Measurements from ENCODE around the gene IER5L. TPM values are rescaled to one million over a fixed set of nuclear protein-coding genes. Genes with fewer than 3 reads are reported as not detected.

The IER5L gene
- total and polyA plus RNA-seq, 2 donors (not counting 3 experiments of a cell fraction or from before 2014, with no cell fraction given) = 5.3 to 12.3 TPM

- no peak for TF ChIP-seq POLR2A (IDR thresholded peaks at IDR 0.05; ENCODE audit: low read depth, low read length)
- TF ChIP-seq, protein P1, sequence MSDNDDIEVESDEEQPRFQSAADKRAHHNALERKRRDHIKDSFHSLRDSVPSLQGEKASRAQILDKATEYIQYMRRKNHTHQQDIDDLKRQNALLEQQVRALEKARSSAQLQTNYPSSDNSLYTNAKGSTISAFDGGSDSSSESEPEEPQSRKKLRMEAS (IDR thresholded peaks at IDR 0.05; ENCODE audit: insufficient read depth, insufficient read length) = no peak
- TF ChIP-seq GATA2 (IDR thresholded peaks at IDR 0.05; ENCODE audit: insufficient read depth, insufficient read length, low read depth, low read length) = no peak
- no peak for TF ChIP-seq POLR2AphosphoS5 (IDR thresholded peaks at IDR 0.05; ENCODE audit: insufficient read depth, low read depth, low read length)
- TF ChIP-seq FOS (IDR thresholded peaks at IDR 0.05; ENCODE audit: borderline replicate concordance, insufficient read depth, low read length) = no peak
- TF ChIP-seq MYC (IDR thresholded peaks at IDR 0.05; ENCODE audit: low read depth, low read length) = no peak
- no peak for TF ChIP-seq EZH2 (IDR thresholded peaks at IDR 0.05; ENCODE audit: borderline replicate concordance, low read depth, low read length, severe bottlenecking)
- TF ChIP-seq JUN (IDR thresholded peaks at IDR 0.05; ENCODE audit: borderline replicate concordance, insufficient read depth, insufficient read length, low read depth) = no peak
- TF ChIP-seq, protein P2, sequence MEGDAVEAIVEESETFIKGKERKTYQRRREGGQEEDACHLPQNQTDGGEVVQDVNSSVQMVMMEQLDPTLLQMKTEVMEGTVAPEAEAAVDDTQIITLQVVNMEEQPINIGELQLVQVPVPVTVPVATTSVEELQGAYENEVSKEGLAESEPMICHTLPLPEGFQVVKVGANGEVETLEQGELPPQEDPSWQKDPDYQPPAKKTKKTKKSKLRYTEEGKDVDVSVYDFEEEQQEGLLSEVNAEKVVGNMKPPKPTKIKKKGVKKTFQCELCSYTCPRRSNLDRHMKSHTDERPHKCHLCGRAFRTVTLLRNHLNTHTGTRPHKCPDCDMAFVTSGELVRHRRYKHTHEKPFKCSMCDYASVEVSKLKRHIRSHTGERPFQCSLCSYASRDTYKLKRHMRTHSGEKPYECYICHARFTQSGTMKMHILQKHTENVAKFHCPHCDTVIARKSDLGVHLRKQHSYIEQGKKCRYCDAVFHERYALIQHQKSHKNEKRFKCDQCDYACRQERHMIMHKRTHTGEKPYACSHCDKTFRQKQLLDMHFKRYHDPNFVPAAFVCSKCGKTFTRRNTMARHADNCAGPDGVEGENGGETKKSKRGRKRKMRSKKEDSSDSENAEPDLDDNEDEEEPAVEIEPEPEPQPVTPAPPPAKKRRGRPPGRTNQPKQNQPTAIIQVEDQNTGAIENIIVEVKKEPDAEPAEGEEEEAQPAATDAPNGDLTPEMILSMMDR (IDR thresholded peaks at IDR 0.05; ENCODE audit: extremely low read depth in 1 of 2, insufficient read depth in 1 of 2, low read depth in 1 of 2, low read length in 2 of 2) = no peak
- Histone ChIP-seq H3K4me2 (ENCODE audit: insufficient read depth, low read length) (no peak overlapping the region), H3K9ac (replicated peaks; ENCODE audit: extremely low read depth, insufficient read depth, low read length) (no peak overlapping the region), H2AFZ (ENCODE audit: low read depth, low read length) (no peak overlapping the region), H3K9me3 (replicated peaks; ENCODE audit: control insufficient read depth, insufficient read depth, low read length) (no peaks in the 10 kb centered on the region), H3K9me1 (replicated peaks; ENCODE audit: control insufficient read depth, extremely low read depth, insufficient read depth, low read length) (no peaks in the 10 kb centered on the region), H4K20me1 (replicated peaks; ENCODE audit: control insufficient read depth, extremely low read depth, insufficient read depth, low read length) (no peaks in the 10 kb centered on the region), H3K27me3 (ENCODE audit: control insufficient read depth in 2 of 2, insufficient read depth in 2 of 2, low read length in 2 of 2) (no peaks in the 10 kb centered on the region), H3K4me1 (ENCODE audit: control insufficient read depth, extremely low read depth, insufficient read depth, low read length) (no peaks in the 10 kb centered on the region), H3K27ac (ENCODE audit: insufficient read depth, low read depth, low read length) (no peak overlapping the region), H3K36me3 (ENCODE audit: control insufficient read depth in 2 of 2, extremely low read depth in 1 of 2, insufficient read depth in 2 of 2, low read length in 2 of 2) (no peaks in the 10 kb centered on the region), H3K4me3 (replicated peaks in 1 of 3; ENCODE audit: insufficient read depth in 1 of 3, low read depth in 1 of 3, low read length in 3 of 3) (no peak overlapping the region), H3K79me2 (ENCODE audit: control insufficient read depth, insufficient read depth, low read length) (no peaks in the 10 kb centered on the region)
- FAIRE-seq (no peak), DNase-seq (ENCODE audit: low read depth, low spot score) (no peak)
- ChIA-PET CTCF (interaction anchor here (0.8 to 2.6 kb wide), 6 partner anchors 10 to 104 kb away, joined by 3 to 9 read pairs (median 6); no protein-coding TSS in a partner anchor), POLR2A (no interaction called here)
- dilution Hi-C loops (cut with MboI; ENCODE audit: extremely low pct_ligation_motif_present, low sequenced_read_pairs) = no loop called here
- BruUV-seq (replicated peaks) = no TSS peak
- intact Hi-C loops (cut with micrococcal nuclease) = no loop called here
Observed at GRCh38 chr9:129184219-129184524, 6.1 kb upstream of the IER5L start.

Data from endothelial cell of umbilical vein (primary cell).